Calu3 (cell line): ENCODE results near the gene COL6A2. TPM values are rescaled to one million over a fixed set of nuclear protein-coding genes. Genes with fewer than 3 reads are reported as not detected.

Experiments used
- BruUV-seq: library from RNA; stranded (reverse); fragments of 400-500 nt; replicated peaks from 2 replicates; lab custom pipeline; 2021; lab: Mats Ljungman, UMichigan
- CTCF ChIA-PET: fragments of 300-600 bp; sonication (Branson Sonifier 250); formaldehyde crosslinking; loops from one replicate; lab custom pipeline; 2022; ENCODE audit warnings: antibody characterized with exemption; lab: Charles Lee
- DNase-seq: peaks from one replicate; pipeline ENCODE4 v3.0.0; 2022
- H3K27ac Mint-ChIP-seq: one replicate; pipeline ENCODE4 v1.8.0; 2022; ENCODE audit warnings: mixed read lengths; ENCODE audit not compliant: unreplicated experiment
- H3K27me3 Mint-ChIP-seq: one replicate; pipeline ENCODE4 v1.8.0; 2022; ENCODE audit warnings: mixed read lengths; ENCODE audit not compliant: unreplicated experiment
- H3K36me3 Mint-ChIP-seq: one replicate; pipeline ENCODE4 v1.8.0; 2022; ENCODE audit warnings: mild to moderate bottlenecking, moderate library complexity, mixed read lengths; ENCODE audit not compliant: insufficient read depth, unreplicated experiment
- H3K4me1 Mint-ChIP-seq: one replicate; pipeline ENCODE4 v1.8.0; 2022; ENCODE audit warnings: mild to moderate bottlenecking, low read depth, mixed read lengths; ENCODE audit not compliant: unreplicated experiment
- H3K4me3 Mint-ChIP-seq: one replicate; pipeline ENCODE4 v1.8.0; 2022; ENCODE audit warnings: mild to moderate bottlenecking, low read depth, moderate library complexity, mixed read lengths; ENCODE audit not compliant: unreplicated experiment
- H3K9me3 Mint-ChIP-seq: one replicate; pipeline ENCODE4 v1.8.0; 2022; ENCODE audit warnings: low read depth, mixed read lengths; ENCODE audit not compliant: unreplicated experiment
- CTCF ChIP-seq: fragments of 200-600 bp; IDR thresholded peaks from one replicate; pipeline ENCODE4 v1.8.0; 2022; ENCODE audit warnings: antibody characterized with exemption; ENCODE audit not compliant: unreplicated experiment
- intact Hi-C: fragments of 100-400 bp; cut with micrococcal nuclease; formaldehyde crosslinking; loops from one replicate; pipeline ENCODE4 v1.10.0; 2022; ENCODE audit not compliant: unreplicated experiment
- total RNA-seq: library from RNA; stranded (reverse); gene quantifications from 2 replicates; pipeline ENCODE4 v1.2.3, GENCODE V29; 2022

Gene COL6A2
- total RNA-seq, 1 experiment from 2014 or later: 3.4 TPM

- no peak for TF ChIP-seq CTCF
- H3K27me3 Mint-ChIP-seq: peaks cover 29% of the 10 kb centered on the region
- peaks cover 5% of the 10 kb centered on the region for H3K36me3 Mint-ChIP-seq
- intact Hi-C loops: no loop called here
- no peak for DNase-seq
- CTCF ChIA-PET: no interaction called here
- no TSS peak for BruUV-seq
- no peak overlapping the region for H3K4me3 Mint-ChIP-seq
- H3K27ac Mint-ChIP-seq: no peak overlapping the region
- H3K9me3 Mint-ChIP-seq: no peaks in the 10 kb centered on the region
- H3K4me1 Mint-ChIP-seq: no peaks in the 10 kb centered on the region
Measured at GRCh38 chr21:46080171-46081021, 17.5 kb upstream of the COL6A2 start.

GRCh38 chr21:46081022-46081861 is 16.7 kb upstream of the COL6A2 start:
- no TSS peak for BruUV-seq
- no peak overlapping the region for H3K4me3 Mint-ChIP-seq
- H3K4me1 Mint-ChIP-seq: no peaks in the 10 kb centered on the region
- no peaks in the 10 kb centered on the region for H3K9me3 Mint-ChIP-seq
- CTCF ChIA-PET: no interaction called here
- no peak for TF ChIP-seq CTCF
- no peak for DNase-seq
- intact Hi-C loops: no loop called here
- H3K27me3 Mint-ChIP-seq: peaks cover 24% of the 10 kb centered on the region
- peaks cover 5% of the 10 kb centered on the region for H3K36me3 Mint-ChIP-seq
- H3K27ac Mint-ChIP-seq: no peak overlapping the region

DNA sequence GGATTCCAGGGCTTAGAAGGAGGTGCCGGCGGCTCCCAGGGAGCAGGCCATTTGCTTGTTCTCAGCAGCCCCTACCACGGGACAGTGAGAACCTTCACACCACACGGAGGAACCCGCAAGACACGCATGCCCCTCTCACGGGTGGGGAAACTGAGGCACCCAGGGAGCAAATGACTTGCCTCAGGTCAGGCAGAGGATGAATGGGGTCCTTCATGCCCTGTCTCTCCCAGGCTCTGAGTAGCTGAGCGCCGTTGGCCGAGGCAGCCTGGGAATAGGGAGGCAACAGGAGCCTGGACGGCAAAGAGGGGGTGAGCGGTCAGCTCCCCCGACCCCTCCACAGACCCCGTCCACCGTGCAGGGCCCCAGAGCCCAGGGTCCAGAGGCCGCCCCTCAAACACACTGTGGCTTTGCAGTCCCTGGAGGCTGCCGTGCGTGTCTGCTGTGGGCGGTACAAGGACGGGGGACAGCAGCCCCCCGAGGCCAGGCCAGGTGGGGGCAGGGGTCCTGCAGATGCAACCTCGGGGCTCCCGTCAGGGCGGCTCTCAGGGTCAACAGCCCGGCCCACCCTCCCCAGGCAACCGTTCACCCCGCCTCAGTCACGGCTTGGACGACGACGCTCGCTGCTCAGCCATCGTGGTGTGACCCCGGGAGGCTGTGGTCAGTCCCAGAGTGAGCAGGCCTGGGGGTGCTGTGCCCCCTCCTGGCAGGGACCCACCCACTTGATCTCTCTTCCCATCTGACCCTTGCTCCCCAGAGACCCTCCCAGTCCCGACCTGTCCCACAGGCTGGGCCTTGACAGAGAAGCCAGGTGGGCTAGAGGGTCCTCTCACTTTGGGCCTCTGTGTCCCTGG is 15.8 kb upstream of the COL6A2 start:
- no peaks in the 10 kb centered on the region for H3K4me1 Mint-ChIP-seq
- H3K27me3 Mint-ChIP-seq: peaks cover 24% of the 10 kb centered on the region
- no TSS peak for BruUV-seq
- no peak for TF ChIP-seq CTCF
- CTCF ChIA-PET: no interaction called here
- no peak overlapping the region for H3K27ac Mint-ChIP-seq
- intact Hi-C loops: no loop called here
- peaks cover 5% of the 10 kb centered on the region for H3K36me3 Mint-ChIP-seq
- H3K9me3 Mint-ChIP-seq: no peaks in the 10 kb centered on the region
- DNase-seq: no peak
- no peak overlapping the region for H3K4me3 Mint-ChIP-seq

DNA sequence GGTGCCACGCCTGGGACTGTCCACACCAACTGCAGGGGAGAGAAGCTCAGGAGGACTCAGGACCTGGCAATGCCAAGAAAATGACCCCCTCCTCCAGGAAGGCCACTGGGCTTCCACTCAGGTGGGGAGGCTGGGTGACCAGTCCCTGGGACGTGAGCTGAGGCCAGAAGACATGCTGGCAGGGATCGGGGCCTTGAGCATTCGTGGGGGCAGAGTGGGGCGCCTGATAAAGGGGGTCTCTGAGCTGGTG is 15.3 kb upstream of the COL6A2 start:
- Mint-ChIP-seq H3K9me3 (no peaks in the 10 kb centered on the region), H3K4me1 (no peaks in the 10 kb centered on the region), H3K27me3 (peaks cover 19% of the 10 kb centered on the region), H3K36me3 (peaks cover 5% of the 10 kb centered on the region), H3K4me3 (no peak overlapping the region), H3K27ac (no peak overlapping the region)
- TF ChIP-seq CTCF: no peak
- CTCF ChIA-PET: no interaction called here
- intact Hi-C loops: no loop called here
- no TSS peak for BruUV-seq
- DNase-seq: no peak
